Smooth muscle cell (in vitro differentiated cells): ENCODE data around the gene MCL1. TPM values are rescaled to one million over a fixed set of nuclear protein-coding genes. Genes with fewer than 3 reads are reported as not detected.
"Not testable (repeated sequence)": the region's sequence is repeated elsewhere in the genome, so short reads cannot be mapped to it uniquely, and the experiment has no call there.

Experiments
- DNase-seq: peaks from one replicate; lab custom pipeline; 2025; ENCODE audit not compliant: unreplicated experiment; lab: John Stamatoyannopoulos, UW
- H2AFZ ChIP-seq: fragments of 200-600 bp; sonication (generic); 2 replicates; pipeline ENCODE4 v1.6.0; 2016; ENCODE audit warnings: antibody characterized with exemption, low read depth, mild to moderate bottlenecking
- H3F3A ChIP-seq: fragments of 200-600 bp; sonication (generic); 2 replicates; pipeline ENCODE4 v1.6.0; 2017; ENCODE audit warnings: antibody characterized with exemption, low read depth
- H3K27ac ChIP-seq: fragments of 200-600 bp; sonication (generic); 2 replicates; pipeline ENCODE4 v1.5.1; 2016; ENCODE audit warnings: low read depth, mild to moderate bottlenecking
- H3K27me3 ChIP-seq: fragments of 200-600 bp; sonication (generic); 2 replicates; pipeline ENCODE4 v1.6.1; 2016; ENCODE audit warnings: low read depth, mild to moderate bottlenecking
- H3K36me3 ChIP-seq: fragments of 200-600 bp; sonication (generic); 2 replicates; pipeline ENCODE4 v1.5.1; 2016; ENCODE audit warnings: low read depth
- H3K4me1 ChIP-seq: fragments of 200-600 bp; sonication (generic); 2 replicates; pipeline ENCODE4 v1.5.1; 2016; ENCODE audit warnings: low read depth
- H3K4me2 ChIP-seq: fragments of 200-600 bp; sonication (generic); 2 replicates; pipeline ENCODE4 v1.6.0; 2016; ENCODE audit warnings: mild to moderate bottlenecking
- H3K4me3 ChIP-seq: fragments of 200-600 bp; sonication (generic); 2 replicates; pipeline ENCODE4 v1.5.1; 2016; ENCODE audit warnings: mild to moderate bottlenecking
- H3K79me2 ChIP-seq: fragments of 200-600 bp; sonication (generic); 2 replicates; pipeline ENCODE4 v1.6.0; 2016; ENCODE audit warnings: low read depth, mild to moderate bottlenecking
- H3K9ac ChIP-seq: fragments of 200-600 bp; sonication (generic); 2 replicates; pipeline ENCODE4 v1.6.0; 2016; ENCODE audit warnings: low read depth
- H3K9me3 ChIP-seq: fragments of 200-600 bp; sonication (generic); replicated peaks from 2 replicates; pipeline ENCODE4 v1.5.1; 2016; ENCODE audit warnings: low read depth
- H4K20me1 ChIP-seq: fragments of 200-600 bp; sonication (generic); 2 replicates; pipeline ENCODE4 v1.6.0; 2016; ENCODE audit warnings: low read depth
- CTCF ChIP-seq: fragments of 200-600 bp; sonication (generic); IDR thresholded peaks from 2 replicates; pipeline ENCODE4 v1.5.1; 2017; ENCODE audit warnings: borderline replicate concordance, mild to moderate bottlenecking, antibody characterized with exemption; ENCODE audit not compliant: insufficient read depth, poor library complexity, severe bottlenecking
- WGBS: methylation state at CpG from one replicate; pipeline ENCODE4 v1.1.7; 2016; ENCODE audit warnings: low lambda C conversion rate; 5-methylcytosine and 5-hydroxymethylcytosine counted together
- polyA plus RNA-seq: library from polyadenylated mRNA; unstranded; fragments of >200 nt; fragmentation: Nextera tagmentation; extraction: Ambion mirVana; gene quantifications from 2 replicates; pipeline ENCODE4 v1.2.1, GENCODE V29; 2016
- total RNA-seq: library from RNA; depleted of rRNA; stranded (reverse); fragments of >200 nt; gene quantifications from 2 replicates; pipeline ENCODE4 v1.2.3, GENCODE V29; 2014

Gene MCL1
- total and polyA plus RNA-seq, 2 experiments from 2014 or later: 224 to 519 TPM

GRCh38 chr1:150604226-150604588 is 24.8 kb upstream of the MCL1 start:
- H3F3A ChIP-seq: peaks cover 14% of the 10 kb centered on the region
- peak overlapping the region; percentile 41 for H3K4me2 ChIP-seq
- DNase-seq: no peak
- peaks cover 15% of the 10 kb centered on the region for H3K4me1 ChIP-seq
- peak overlapping the region; percentile 94 for H3K27ac ChIP-seq
- peaks cover 9% of the 10 kb centered on the region for H3K79me2 ChIP-seq
- no peak overlapping the region for H3K4me3 ChIP-seq
- H2AFZ ChIP-seq: no peak overlapping the region
- no peaks in the 10 kb centered on the region for H3K27me3 ChIP-seq
- H3K36me3 ChIP-seq: no peaks in the 10 kb centered on the region
- no peak for TF ChIP-seq CTCF
- peak overlapping the region; percentile 52 for H3K9ac ChIP-seq
- 71% methylated on average over 2 of the region's 2 CpGs for WGBS
- no peaks in the 10 kb centered on the region for H3K9me3 ChIP-seq
- no peaks in the 10 kb centered on the region for H4K20me1 ChIP-seq

GRCh38 chr1:150603711-150604110 is 24.3 kb upstream of the MCL1 start:
- peak overlapping the region; percentile 52 for H3K9ac ChIP-seq

GRCh38 chr1:150602372-150602771 is 23.0 kb upstream of the MCL1 start:
- peaks cover 14% of the 10 kb centered on the region for H3F3A ChIP-seq
- H3K27ac ChIP-seq, H3K27me3 ChIP-seq, DNase-seq, H4K20me1 ChIP-seq, H3K4me2 ChIP-seq, H2AFZ ChIP-seq, H3K4me3 ChIP-seq, H3K9ac ChIP-seq, H3K9me3 ChIP-seq, H3K79me2 ChIP-seq, H3K36me3 ChIP-seq: not testable (repeated sequence)
- WGBS: 95% methylated on average over 12 of the region's 12 CpGs
- H3K4me1 ChIP-seq: peaks cover 15% of the 10 kb centered on the region

More at GRCh38 chr1:150603711-150604110, 24.3 kb upstream of the MCL1 start:
- H3K79me2 ChIP-seq: peaks cover 9% of the 10 kb centered on the region
- 12% methylated on average over 3 of the region's 3 CpGs for WGBS
- no peak overlapping the region for H3K4me3 ChIP-seq
- H3K27me3 ChIP-seq: no peaks in the 10 kb centered on the region
- no peaks in the 10 kb centered on the region for H3K9me3 ChIP-seq
- no peak overlapping the region for H2AFZ ChIP-seq
- peak overlapping the region; percentile 94 for H3K27ac ChIP-seq
- H3K36me3 ChIP-seq: no peaks in the 10 kb centered on the region
- peaks cover 14% of the 10 kb centered on the region for H3F3A ChIP-seq
- no peak for TF ChIP-seq CTCF
- no peak for DNase-seq
- no peaks in the 10 kb centered on the region for H4K20me1 ChIP-seq
- peak overlapping the region; percentile 41 for H3K4me2 ChIP-seq
- peaks cover 15% of the 10 kb centered on the region for H3K4me1 ChIP-seq

GRCh38 chr1:150601540-150601939 is 22.1 kb upstream of the MCL1 start:
- Histone ChIP-seq H3K27ac (no peak overlapping the region), H3K9ac (no peak overlapping the region), H3K4me1 (peaks cover 15% of the 10 kb centered on the region), H3K27me3 (no peaks in the 10 kb centered on the region), H3K4me2 (no peak overlapping the region), H3K36me3 (no peaks in the 10 kb centered on the region), H3K9me3 (no peaks in the 10 kb centered on the region), H2AFZ (no peak overlapping the region), H4K20me1 (no peaks in the 10 kb centered on the region), H3K4me3 (no peak overlapping the region), H3F3A (peaks cover 14% of the 10 kb centered on the region), H3K79me2 (no peaks in the 10 kb centered on the region)
- no peak for TF ChIP-seq CTCF
- DNase-seq: no peak

GRCh38 chr1:150598346-150598745 is 18.9 kb upstream of the MCL1 start:
- not testable (repeated sequence) for H3K4me3 ChIP-seq, H3K27me3 ChIP-seq, H2AFZ ChIP-seq, H4K20me1 ChIP-seq, H3K4me2 ChIP-seq, H3K9me3 ChIP-seq, H3K36me3 ChIP-seq, H3K27ac ChIP-seq, H3K4me1 ChIP-seq, DNase-seq, H3K9ac ChIP-seq, H3K79me2 ChIP-seq, H3F3A ChIP-seq
- 89% methylated on average over 4 of the region's 4 CpGs for WGBS
